Panc1 (cell line): ENCODE results near the gene MAFB.

Source experiments
- SIN3A ChIP-seq: IDR thresholded peaks from 2 replicates; pipeline ENCODE4 v1.6.1; 2012; ENCODE audit warnings: low read depth, mild to moderate bottlenecking, low read length, moderate library complexity, borderline replicate concordance; ENCODE audit not compliant: insufficient read depth
- TCF7L2 ChIP-seq: IDR thresholded peaks from 2 replicates; pipeline ENCODE4 v1.6.1; 2011; ENCODE audit warnings: mild to moderate bottlenecking, low read depth, low read length, inconsistent platforms
- TF ChIP-seq, protein P1 (sequence below): fragments of 450-650 bp; IDR thresholded peaks from 2 replicates; pipeline ENCODE4 v1.5.1; 2017; ENCODE audit warnings: mild to moderate bottlenecking
- TF ChIP-seq, protein P2 (sequence below), 2 experiments: IDR thresholded peaks; 2 replicates each; pipeline ENCODE4 v1.6.1; 2011 to 2012; ENCODE audit warnings: low read depth in 2 of 2, control low read depth in 1 of 2, low read length in 1 of 2, mild to moderate bottlenecking in 1 of 2, moderate library complexity in 1 of 2; ENCODE audit not compliant: insufficient read depth in 1 of 2

DNA sequence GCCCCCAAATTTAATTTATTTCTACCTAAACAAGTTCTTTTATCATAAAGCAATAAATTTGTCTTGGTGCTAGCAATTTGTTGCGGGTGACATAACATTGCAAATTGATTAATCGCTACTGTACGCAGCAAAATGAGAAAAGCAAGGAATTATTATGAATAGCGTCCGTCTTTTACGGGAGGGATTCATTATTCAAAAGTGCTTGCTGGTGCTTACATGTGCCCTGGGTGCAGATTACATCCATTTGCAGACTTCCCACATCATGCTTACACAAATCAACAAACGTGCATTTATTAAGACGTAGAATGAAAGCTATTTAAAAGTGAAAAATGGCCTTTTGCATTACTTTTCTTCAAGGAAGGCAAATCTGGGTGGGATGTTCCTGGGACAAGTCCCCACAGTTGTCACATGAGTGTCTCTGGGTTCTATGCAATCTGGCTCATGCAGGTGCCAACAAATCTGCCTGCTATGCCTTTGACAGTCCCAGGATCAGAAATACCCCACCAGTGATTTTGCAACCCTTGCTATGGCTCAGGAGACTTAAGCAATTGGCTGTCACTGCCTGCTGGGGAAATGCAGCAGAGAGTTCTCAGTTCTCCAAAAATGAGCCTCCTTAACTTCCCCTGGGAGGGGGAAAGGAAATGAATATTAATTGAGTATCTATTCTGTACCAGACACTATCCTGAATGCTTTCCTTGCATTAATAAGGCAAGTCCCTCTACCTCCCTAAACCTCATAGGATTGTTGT lies 30.1 kb upstream of the MAFB start:
- TF ChIP-seq, protein P1, sequence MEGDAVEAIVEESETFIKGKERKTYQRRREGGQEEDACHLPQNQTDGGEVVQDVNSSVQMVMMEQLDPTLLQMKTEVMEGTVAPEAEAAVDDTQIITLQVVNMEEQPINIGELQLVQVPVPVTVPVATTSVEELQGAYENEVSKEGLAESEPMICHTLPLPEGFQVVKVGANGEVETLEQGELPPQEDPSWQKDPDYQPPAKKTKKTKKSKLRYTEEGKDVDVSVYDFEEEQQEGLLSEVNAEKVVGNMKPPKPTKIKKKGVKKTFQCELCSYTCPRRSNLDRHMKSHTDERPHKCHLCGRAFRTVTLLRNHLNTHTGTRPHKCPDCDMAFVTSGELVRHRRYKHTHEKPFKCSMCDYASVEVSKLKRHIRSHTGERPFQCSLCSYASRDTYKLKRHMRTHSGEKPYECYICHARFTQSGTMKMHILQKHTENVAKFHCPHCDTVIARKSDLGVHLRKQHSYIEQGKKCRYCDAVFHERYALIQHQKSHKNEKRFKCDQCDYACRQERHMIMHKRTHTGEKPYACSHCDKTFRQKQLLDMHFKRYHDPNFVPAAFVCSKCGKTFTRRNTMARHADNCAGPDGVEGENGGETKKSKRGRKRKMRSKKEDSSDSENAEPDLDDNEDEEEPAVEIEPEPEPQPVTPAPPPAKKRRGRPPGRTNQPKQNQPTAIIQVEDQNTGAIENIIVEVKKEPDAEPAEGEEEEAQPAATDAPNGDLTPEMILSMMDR = no peak
- no peak for TF ChIP-seq TCF7L2
- TF ChIP-seq SIN3A = no peak
- TF ChIP-seq, protein P2, sequence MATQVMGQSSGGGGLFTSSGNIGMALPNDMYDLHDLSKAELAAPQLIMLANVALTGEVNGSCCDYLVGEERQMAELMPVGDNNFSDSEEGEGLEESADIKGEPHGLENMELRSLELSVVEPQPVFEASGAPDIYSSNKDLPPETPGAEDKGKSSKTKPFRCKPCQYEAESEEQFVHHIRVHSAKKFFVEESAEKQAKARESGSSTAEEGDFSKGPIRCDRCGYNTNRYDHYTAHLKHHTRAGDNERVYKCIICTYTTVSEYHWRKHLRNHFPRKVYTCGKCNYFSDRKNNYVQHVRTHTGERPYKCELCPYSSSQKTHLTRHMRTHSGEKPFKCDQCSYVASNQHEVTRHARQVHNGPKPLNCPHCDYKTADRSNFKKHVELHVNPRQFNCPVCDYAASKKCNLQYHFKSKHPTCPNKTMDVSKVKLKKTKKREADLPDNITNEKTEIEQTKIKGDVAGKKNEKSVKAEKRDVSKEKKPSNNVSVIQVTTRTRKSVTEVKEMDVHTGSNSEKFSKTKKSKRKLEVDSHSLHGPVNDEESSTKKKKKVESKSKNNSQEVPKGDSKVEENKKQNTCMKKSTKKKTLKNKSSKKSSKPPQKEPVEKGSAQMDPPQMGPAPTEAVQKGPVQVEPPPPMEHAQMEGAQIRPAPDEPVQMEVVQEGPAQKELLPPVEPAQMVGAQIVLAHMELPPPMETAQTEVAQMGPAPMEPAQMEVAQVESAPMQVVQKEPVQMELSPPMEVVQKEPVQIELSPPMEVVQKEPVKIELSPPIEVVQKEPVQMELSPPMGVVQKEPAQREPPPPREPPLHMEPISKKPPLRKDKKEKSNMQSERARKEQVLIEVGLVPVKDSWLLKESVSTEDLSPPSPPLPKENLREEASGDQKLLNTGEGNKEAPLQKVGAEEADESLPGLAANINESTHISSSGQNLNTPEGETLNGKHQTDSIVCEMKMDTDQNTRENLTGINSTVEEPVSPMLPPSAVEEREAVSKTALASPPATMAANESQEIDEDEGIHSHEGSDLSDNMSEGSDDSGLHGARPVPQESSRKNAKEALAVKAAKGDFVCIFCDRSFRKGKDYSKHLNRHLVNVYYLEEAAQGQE (IDR thresholded peaks at IDR 0.05; ENCODE audit: insufficient read depth in 1 of 2, low read depth in 2 of 2, low read length in 1 of 2) = no peak
